Activated T-helper 9 cell treated with anti-CD3 and anti-CD28 coated beads, Interleukin-2, amount 50 U/mL, for 16 hours (primary cell): ENCODE measurements around the gene CENPP.
A peak's percentile ranks its signal among the peaks of the same experiment; 100 is the strongest.

Experiments
- DNase-seq: peaks from one replicate; pipeline ENCODE4 v3.0.0-alpha.2; 2020; ENCODE audit warnings: low read depth

Gene CENPP

GRCh38 chr9:92659601-92660000, 333.8 kb downstream of the CENPP start:
- no peak for DNase-seq

- no peak for DNase-seq
These were observed 334.5 kb downstream of the CENPP start for GRCh38 chr9:92660266-92660665.

- DNase-seq = no peak
These were observed 335.4 kb downstream of the CENPP start for GRCh38 chr9:92661127-92661526.

- DNase-seq = no peak
These were observed 336.0 kb downstream of the CENPP start for GRCh38 chr9:92661743-92662142.

GRCh38 chr9:92663126-92663525, 337.4 kb downstream of the CENPP start:
- DNase-seq = no peak

GRCh38 chr9:92663951-92664350, 338.2 kb downstream of the CENPP start:
- DNase-seq = no peak

GRCh38 chr9:92664394-92665152, 338.8 kb downstream of the CENPP start:
- DNase-seq = no peak

GRCh38 chr9:92665836-92666235, 340.1 kb downstream of the CENPP start:
- no peak for DNase-seq

GRCh38 chr9:92666236-92666635, 340.5 kb downstream of the CENPP start:
- DNase-seq = no peak

- DNase-seq = no peak
These were observed 341.3 kb downstream of the CENPP start for GRCh38 chr9:92666912-92667532.

GRCh38 chr9:92668746-92669526, 343.2 kb downstream of the CENPP start:
- peak; percentile 12 for DNase-seq

- DNase-seq = no peak
These were observed 343.8 kb downstream of the CENPP start for GRCh38 chr9:92669527-92669889.
